Activated T-cell treated with anti-CD3 and anti-CD28 coated beads for 1 hour (primary cell): ENCODE measurements around the gene SCRN1.

Experiments used
- DNase-seq: peaks from one replicate; pipeline ENCODE4 v3.0.0-alpha.2; 2020; ENCODE audit warnings: low read depth

SCRN1 gene

DNA sequence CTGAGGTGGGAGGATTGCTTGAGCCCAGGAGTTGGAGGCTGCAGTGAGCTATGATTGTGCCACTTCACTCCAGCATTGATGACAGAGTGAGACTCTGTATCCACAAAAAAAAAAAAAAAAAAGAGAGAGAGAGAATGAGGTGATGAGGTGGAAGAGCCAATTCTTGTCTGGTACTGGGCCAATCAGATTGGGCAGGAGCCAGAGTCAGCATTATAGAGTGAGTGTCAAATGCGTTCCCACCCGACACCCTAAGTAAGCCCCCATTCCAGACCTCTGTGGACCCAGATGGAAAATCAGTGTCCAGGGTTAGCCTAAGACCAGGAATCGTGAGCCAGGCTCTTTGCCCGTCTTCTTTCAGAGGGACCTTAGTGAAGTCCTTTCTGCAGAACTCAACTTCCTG is 99.3 kb downstream of the SCRN1 start:
- DNase-seq, result no peak

DNA sequence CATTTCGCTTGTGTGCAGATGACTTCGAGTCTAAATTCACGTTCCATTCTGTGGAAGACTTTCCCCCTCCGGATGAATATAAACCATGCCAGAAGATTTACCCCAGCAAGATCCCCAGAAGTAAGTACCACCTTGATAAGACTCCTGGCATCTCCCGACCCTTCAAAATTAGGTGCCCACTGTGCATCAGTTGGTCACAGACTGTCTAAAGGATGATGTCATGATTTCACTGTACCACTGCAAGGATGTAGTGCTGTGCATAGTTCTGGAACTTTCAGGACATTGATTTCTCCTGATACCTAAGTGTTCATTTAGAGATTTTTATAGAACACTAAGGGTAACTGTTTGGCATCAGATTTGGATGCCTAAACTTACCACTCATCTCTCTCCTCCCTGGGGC is 100.3 kb downstream of the SCRN1 start:
- DNase-seq, result no peak

DNA sequence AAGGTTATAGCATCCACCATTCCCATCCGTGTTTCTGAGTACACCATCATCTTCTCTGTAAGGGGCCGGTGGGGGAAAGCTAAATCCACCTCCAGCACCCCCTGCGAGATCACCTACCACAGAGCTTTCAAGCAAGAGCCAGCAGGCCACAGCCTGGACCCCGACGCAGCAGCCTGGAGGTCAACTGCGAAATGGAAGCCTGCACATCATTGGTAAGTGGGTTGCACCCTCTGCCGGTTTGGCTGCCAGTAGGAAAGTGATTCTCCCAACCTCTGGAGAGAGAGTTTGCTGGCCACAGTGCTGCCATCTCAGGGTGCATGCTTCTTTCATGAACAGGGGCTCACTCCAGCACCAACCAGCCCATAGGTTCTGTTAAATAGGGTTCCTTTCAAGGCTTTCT is 101.6 kb downstream of the SCRN1 start:
- DNase-seq, result no peak

DNA sequence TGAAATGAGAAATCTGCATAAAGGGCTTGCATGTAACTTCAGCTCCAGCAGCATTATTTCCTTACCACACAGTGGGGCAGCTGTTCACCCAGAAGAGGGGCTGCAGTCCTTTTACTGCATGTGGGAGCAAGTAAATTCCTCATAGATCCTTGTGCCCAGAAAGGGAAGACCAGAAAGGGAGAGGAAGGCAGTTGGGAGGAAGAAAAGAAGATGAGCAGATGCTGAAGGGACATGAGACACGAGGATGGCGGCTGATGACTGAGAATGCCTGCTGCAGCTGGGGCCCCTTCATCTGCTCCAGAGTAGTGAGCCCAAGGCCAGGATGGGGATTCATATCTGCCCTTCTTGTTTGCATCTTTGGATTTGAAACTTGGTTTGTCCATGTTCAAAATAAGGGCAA is 102.8 kb downstream of the SCRN1 start:
- DNase-seq, result no peak

DNA sequence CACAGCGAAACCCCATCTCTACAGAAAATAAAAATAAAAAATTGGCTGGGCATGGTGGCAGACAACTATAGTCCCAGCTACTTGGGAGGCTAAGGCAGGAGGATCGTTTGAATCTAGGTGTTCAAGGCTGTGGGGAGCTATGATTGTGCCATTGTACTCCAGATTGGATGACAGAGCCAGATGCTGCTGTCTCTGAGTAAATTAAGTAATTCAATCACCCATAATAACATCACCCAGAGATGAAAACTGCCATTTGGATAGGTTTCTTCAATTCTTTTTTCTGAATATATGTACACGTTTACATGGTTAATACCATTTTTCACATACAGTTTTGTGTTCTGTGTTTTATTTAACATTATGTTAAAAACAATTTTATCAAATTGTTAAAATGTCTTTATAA is 104.0 kb downstream of the SCRN1 start:
- no peak for DNase-seq

DNA sequence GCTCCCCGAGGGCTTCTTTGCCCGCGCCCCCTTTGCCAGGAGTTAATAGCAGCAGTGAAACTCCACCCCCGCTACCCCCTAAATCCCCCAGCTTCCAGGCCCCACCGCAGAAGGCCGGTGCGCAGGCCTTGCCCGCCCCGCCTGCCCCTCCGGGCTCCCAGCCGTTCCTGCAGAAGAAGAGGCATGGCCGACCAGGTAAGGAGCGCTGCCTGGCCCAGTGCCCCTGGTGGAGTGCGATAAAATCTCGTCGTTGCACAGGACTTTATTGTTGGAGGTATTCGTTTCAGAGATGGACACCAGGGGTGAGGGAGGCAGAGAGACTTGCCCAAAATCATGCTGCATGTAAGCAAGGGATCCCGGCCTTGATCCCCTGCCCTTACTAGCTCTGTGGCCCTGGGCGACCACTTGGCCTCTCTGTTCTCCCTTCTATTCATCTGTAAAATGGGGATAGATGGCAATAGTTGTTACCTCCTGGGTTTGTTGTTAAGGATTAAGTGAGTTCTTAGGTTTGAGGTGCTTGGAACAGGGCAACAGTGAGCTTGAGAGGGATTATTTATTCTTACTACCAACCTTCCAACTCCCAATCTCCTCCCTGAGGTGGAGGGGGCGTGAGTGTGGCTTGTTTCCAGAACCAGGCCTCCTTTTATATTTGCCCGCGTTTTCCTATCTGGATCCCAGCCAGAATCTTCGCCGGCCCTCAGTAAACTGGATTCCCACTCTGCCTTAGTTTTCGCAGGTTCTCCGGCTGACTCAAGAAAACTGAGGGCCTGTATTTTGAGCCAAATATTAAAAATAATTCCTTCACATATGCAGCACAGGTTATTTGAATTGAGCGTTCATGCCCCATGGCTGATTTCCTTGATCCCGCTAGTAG is 105.0 kb downstream of the SCRN1 start:
- no peak for DNase-seq

DNA sequence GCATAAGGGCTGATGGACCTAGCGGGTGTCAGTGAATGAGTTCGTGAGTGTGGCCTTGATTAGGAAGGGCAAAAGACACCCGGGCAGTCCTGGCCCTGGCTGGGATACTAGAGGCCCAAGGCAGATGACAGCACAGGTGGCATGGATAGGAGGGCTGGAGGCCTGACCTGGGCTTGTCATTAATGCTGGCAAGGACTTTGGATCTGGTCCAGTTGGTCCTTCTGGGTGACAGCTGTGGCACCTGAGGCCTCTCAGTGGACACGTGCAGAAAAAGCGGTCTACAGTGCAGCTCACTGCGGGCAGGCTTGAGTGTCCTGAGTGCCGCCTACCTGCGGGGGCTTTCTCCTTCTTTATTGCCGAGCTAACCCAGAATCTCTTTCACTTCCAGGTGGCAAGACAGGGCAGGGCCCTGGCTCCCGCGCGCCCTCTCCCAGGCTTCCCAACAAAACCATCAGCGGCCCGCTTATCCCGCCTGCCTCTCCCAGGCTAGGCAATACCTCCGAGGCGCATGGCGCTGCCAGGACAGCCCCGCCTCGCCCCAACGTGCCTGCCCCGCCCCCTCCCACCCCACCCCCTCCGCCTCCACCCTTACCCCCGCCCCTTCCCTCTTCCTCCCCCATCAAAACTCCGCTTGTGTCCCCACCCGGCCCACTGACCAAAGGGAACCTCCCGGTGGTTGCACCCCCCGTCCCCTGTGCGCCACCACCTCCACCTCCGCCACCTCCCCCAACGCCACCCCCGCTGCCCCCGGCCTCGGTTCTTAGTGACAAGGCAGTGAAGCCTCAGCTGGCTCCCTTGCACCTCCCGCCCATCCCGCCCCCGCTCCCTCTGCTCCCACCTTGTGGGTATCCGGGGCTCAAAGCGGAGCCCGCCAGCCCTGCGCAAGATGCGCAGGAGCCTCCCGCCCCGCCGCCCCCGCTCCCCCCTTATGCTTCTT is 105.9 kb downstream of the SCRN1 start:
- no peak for DNase-seq

DNA sequence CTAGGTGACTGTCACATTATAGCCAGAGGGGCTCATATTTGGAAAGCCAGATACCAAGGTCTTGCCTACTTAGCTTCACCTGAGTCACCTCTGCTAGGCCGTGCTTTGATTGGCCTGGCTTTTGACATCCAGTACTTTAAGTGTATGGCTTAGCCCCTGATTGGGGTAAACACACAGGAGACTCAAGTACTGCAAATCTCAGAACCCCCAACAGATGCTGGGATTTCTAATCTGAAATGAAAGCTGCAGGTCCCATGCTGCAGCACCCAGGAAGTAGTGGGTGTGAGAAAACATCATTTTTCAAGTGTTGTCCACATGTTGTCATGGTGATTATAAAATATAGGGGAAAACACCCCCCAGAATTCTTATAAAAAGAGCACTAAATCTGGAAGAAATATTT is 107.1 kb downstream of the SCRN1 start:
- no peak for DNase-seq

DNA sequence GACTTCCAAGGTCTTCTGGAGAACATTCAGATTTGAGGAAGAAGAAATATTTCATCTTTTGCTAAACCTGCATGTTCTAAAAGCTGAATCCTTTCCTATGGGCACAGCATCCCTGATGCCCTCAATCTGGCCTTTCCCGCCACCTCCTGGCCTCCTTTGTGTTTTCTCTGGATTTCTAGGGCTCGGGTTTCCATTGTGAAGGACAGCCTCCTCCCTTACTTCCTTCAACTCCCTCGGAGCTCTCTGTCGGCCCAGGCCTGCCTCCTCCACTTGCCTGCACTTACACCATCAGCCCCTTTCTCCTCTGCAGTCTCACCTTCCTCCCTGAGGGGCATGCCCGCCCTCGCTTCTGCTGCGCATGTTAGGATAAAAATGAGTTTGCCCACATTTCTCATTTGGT is 107.9 kb downstream of the SCRN1 start:
- no peak for DNase-seq

DNA sequence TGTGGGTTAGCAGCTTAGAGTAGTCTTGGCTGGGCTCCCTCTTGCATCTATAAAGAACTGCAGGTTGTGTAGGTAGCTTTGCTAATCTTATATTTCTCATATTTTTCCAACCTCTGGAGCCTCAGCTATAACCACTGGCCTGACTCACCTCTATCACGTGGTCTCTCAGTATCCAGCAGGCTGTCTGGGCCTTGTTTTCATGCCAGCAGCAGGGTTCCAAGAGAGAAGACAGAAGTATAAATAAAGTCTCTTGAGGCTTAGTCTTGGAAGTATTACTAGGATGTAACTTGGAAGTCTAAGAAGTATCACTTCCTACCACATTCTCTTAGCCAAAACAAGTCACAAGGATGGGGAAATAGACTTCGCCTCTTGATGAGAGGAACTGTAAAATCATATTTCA is 110.0 kb downstream of the SCRN1 start:
- DNase-seq, result no peak

DNA sequence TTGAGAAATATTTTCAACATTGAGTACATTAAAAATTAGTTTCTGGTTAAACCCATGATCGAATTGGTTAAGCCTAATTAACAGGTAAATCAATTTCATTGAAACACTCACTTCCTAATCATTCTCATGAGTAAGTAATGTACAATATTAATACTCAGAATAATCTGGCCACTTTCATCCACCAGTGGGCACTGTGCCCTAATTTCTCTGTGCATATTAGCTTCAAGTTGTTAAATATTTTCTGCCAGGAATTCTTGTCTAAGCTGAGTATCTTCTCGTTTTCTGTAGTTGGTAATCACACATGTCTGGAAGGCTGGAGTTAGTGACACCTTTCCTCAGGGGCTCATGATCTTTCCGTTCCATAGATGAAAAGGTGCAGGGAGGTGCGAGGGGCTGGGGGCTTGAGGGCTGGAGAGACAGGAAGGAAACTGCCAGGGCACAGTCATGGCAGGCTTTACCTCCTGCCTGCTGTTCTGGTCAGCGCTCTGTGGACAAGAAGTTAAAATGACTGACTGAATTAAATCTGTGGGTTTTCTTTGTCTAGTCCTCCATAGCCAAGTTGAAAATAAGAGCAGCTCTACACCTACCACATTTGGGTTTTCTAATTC is 111.4 kb downstream of the SCRN1 start:
- peak; percentile 7 for DNase-seq

DNA sequence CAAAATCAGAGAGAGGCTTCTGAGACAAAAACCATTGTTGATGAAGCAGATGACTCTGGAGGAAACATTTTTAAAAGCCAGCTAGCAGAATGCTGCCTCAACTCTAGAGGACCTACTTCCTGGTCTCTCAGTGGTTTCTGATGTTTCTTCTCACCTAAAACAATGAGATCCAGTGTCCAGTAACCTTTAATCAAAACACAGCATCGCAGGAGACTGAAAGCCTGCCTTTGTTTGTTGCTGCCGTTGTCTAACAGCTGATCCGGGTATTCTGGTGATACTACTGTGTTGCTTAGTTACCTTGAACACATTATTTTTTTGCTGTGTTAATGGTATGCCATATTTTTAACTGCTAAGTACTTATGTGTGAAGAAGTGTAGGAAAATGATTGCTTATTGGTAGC is 112.4 kb downstream of the SCRN1 start:
- DNase-seq, result no peak

DNA sequence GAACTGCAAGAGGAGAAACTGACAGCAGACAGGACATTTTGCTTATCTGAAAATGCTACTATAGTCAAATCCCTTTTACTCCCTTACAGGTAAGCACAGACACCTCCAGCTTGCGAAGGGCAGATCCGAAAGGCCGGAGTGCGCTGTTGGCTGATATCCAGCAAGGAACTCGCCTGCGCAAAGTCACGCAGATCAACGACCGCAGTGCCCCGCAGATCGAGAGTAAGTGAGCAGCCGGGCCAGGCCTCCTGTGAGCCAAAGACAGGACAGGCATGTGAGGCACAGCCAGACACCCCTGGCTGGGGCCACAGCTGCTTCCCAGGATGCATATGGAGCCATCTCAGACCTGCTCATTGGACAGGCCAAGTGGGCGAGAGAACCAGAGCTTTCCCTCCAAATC is 113.9 kb downstream of the SCRN1 start:
- no peak for DNase-seq

DNA sequence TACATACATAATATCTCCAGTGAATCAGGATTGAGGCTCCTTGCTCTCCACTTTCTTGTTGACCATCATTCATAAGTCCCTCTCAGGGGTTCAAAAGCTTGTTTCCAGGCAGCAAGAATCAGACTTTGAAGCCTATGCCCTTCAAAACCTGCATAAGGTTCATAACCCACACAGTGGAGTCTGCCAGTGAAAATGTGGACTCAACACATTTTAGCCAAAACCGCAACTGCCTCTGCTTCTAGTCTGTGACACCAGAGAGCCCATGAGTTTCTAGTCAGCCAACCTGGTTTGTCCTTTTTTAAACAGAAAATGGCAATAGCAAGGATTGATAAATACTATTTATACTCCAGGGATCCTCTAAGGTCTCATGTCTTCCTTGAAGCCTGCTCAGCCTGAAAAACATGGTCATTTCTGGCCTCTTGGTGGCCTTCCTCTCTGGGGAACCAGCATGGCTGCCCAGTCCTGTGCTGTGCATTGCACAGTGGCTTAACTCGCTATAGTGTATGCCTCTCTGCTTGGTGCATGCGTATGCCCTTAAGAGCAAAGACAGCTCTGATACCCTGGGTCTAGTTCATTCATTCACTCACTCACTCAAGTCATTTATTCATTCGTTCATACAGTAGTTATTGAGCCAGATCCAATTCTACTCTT is 115.8 kb downstream of the SCRN1 start:
- DNase-seq, result no peak

DNA sequence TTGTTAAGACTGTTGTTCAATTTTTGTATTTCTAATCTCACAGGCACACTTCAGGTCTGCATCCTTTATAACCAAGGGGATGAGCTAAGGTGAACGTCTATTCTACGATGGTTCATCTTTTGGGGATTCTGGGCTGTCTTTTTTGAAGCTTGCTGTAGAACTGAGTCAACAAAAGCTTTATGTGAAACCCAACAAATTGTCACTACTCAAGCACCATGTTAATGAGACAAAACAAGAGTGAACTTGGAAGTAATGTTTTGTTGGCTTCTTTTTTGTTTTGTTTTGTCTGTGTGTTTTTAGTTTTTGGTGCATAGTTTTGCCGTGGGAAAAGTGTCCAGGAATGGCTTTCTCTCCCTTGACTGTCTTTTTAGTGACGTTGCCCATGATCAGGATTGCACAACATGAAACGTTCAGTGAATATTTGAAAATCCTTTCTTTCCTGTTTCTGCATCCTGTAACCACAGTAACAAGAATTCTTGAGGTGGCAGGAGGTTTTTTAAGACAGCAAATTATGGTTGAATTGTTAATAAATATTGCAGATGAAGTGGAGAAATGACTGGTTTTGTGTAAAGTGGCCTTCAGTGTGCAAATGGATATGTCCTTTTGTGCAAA is 117.7 kb downstream of the SCRN1 start:
- no peak for DNase-seq
